K562 (cell line): ENCODE results near the gene ATP5F1D. TPM values are rescaled to one million over a fixed set of nuclear protein-coding genes. Genes with fewer than 3 reads are reported as not detected.

ENCODE experiments used
- FUS ChIP-seq: fragments of 200-400 bp; formaldehyde crosslinking; optimal IDR thresholded peaks from 2 replicates; pipeline ENCODE3; 2017; ENCODE audit warnings: low read depth, low read length
- ZFP91 ChIP-seq: sonication (generic); formaldehyde crosslinking; IDR thresholded peaks from 2 replicates; pipeline ENCODE4 v1.8.0; 2022; ENCODE audit warnings: mild to moderate bottlenecking, missing genetic modification reagents
- polyA plus RNA-seq, 8 experiments: library from polyadenylated mRNA; depleted of rRNA in 4 of 8; stranded (reverse) in 5 of 8; unstranded in 3 of 8; fragments of >200 nt; fragmentation: Nextera tagmentation in 2 of 8; fragmentation: Illumina TruSeq in 1 of 8; extraction: Ambion mirVana in 2 of 8; extraction: Trizol in 1 of 8; gene quantifications; 2 replicates each; pipeline versions ENCODE4 v1.2.1 to v1.2.3, GENCODE V29; 2011 to 2014; ENCODE audit warnings: inconsistent platforms in 1 of 8, missing spikeins in 1 of 8
- total RNA-seq, 7 experiments: library from RNA; depleted of rRNA in 6 of 7; stranded (reverse); fragments of >200 nt in 6 of 7; fragmentation: Illumina TruSeq in 2 of 7; extraction: Trizol in 2 of 7; gene quantifications; 2 replicates each; pipeline versions ENCODE4 v1.2.1 to v1.2.3, GENCODE V29; 2011 to 2021; ENCODE audit warnings: low replicate concordance in 1 of 7
- TF ChIP-seq, protein P1 (sequence below): sonication (generic); formaldehyde crosslinking; IDR thresholded peaks from 2 replicates; pipeline ENCODE4 v1.9.0; 2022; ENCODE audit warnings: mild to moderate bottlenecking, missing genetic modification reagents
- TF ChIP-seq, protein P2 (sequence below): IDR thresholded peaks from 2 replicates; pipeline ENCODE4 v1.6.1; 2016; ENCODE audit warnings: missing genetic modification characterization, missing compliant biosample characterization

Gene ATP5F1D
- total and polyA plus RNA-seq, 9 of the 15 experiments (the other 6 are each of a cell fraction or from before 2014, with no cell fraction given) = 3.9 to 409 (median 36.8) TPM

GRCh38 chr19:1270854-1271527 lies 29.4 kb downstream of the ATP5F1D start (continued):
- no peak for TF ChIP-seq ZFP91 (CRISPR knock-in tag)
- TF ChIP-seq FUS = no peak
- TF ChIP-seq, protein P1, sequence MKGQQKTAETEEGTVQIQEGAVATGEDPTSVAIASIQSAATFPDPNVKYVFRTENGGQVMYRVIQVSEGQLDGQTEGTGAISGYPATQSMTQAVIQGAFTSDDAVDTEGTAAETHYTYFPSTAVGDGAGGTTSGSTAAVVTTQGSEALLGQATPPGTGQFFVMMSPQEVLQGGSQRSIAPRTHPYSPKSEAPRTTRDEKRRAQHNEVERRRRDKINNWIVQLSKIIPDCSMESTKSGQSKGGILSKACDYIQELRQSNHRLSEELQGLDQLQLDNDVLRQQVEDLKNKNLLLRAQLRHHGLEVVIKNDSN (CRISPR knock-in tag) = peak; percentile 13; the same call in 1 of the 2 replicates
- TF ChIP-seq, protein P2, sequence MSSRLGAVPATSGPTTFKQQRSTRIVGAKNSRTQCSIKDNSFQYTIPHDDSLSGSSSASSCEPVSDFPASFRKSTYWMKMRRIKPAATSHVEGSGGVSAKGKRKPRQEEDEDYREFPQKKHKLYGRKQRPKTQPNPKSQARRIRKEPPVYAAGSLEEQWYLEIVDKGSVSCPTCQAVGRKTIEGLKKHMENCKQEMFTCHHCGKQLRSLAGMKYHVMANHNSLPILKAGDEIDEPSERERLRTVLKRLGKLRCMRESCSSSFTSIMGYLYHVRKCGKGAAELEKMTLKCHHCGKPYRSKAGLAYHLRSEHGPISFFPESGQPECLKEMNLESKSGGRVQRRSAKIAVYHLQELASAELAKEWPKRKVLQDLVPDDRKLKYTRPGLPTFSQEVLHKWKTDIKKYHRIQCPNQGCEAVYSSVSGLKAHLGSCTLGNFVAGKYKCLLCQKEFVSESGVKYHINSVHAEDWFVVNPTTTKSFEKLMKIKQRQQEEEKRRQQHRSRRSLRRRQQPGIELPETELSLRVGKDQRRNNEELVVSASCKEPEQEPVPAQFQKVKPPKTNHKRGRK (tag) = no peak
